HG03045 (cell line): Measurements from ENCODE around the gene NTN3.

Experiments used
- ATAC-seq: cut with Tn5 transposase; IDR thresholded peaks from one replicate; pipeline ENCODE4 v1.9.1; 2021; ENCODE audit warnings: mild to moderate bottlenecking, moderate library complexity; ENCODE audit not compliant: unreplicated experiment

Gene NTN3

DNA sequence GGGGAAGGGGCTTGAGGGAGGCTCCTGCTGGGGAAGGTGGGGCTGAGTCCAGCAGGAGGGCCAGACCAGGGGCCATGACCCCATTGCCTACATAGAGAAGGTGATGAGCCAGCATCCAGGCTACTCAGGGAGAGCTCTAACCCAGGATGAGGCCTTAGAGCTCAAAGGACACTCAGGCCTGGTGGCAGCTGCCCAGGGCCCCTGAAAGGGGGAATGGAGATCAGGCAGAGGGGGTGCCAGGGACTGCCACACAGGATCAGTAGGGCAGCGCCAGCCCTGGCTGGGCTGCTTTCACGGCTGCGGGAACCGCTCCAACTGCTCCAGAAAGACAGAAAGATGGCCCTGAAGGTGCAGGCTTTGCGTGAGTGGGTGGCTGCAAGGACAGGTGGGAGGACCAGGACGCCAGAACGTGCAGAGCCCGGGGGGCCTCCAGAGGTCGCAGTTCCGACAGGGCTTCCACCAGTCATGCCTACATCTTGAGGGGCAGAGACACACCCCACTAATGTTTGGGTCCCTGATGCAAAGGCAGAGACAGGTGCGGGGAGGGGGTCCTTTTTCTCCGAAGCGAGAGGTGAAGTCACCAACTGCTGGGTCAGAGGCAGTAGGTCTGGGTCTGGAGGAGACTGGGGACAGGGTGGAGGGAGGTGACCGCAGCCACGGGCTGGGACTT, 41.8 kb downstream of the NTN3 start:
- ATAC-seq = peak; percentile 3

DNA sequence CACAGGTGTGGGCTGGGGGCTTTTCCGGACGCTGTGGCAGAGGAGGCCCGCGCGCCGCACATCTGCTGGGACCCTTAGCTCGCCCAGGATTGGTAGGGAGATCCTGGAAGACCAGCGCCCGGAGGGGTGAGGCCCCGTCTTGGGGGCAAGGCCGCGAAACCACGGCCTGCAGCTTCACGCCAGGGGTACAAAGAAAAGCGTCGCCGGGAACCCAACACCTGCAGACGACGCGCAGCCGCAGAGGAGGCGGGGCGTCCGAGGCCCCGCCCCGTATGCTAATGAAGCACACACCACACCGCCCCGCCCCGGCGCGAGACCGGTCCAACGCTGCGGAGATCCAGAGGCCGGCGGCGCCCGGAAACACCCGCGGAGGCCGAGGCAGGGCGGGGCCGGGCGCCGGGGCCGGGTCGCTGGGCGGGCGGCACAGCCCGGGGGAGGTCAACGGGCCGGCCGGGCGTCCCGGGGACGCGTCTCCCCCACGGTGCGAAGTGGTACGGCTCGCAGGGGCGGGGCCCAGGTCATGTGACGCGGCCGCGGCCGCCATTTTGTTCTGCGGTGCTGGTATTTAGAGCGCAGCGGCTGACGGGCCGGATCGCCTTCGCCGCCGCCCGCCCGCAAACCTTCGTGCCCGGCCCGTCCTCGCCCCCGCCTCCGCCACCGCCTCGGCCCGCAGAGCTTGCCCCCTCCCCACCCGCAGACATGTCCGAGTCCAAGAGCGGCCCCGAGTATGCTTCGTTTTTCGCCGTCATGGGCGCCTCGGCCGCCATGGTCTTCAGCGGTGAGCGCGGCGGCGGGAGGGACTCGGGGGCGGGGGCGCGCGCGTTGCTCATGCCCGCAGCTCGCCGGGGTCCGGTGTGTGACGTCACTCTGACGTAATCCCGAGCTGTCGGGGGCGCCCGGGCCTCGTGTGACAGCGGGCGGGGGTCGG, 42.6 kb downstream of the NTN3 start, which contains the start of gene ATP6V0C:
Gene ATP6V0C (plus strand): TSS at position 548 of the 928 bp plus-strand sequence. CDS start 152 bp downstream, at position 700.
- peak; percentile 64 for ATAC-seq

DNA sequence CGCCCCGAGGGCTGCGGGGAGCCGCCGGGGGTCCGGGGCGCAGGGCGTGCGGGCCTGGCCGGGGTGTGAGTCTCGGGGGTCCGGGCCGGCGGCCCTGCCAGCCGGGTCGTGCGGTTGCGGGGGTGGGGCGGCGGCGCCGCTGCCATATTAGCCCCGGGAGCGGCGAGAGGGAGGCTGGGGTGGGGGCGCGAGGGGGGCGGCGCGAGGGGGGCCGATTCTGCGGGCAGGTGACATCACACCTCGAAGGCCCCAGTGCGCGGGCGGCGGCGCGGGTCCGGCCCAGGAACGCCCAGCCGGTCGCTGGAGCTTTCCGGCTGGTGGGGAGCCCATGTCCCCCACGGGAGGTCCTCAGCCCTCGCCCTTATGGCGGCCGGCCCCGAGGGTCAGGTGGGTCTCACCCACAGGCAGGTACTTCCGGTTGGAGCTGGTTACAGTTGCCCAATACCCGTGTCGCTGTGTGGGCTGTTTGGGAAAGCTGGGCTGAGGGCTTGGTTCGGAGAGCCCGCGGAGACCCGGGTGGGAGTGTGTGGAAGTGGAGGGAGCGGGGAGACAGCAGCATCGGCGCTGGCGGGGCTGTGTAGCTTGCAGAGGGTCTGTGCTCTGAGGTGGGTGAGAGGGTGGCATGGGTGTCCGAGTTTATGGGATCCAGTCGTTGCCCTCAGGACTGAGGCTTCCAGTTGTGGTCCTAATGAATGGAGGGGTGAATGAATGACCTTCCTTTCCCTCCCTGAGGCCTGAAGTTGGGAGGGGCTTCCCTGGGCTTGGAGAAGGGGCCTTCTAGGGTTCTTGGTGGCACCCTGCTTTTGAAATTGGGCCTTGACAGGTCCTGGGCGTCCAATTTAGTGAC, 43.5 kb downstream of the NTN3 start:
- ATAC-seq = no peak

DNA sequence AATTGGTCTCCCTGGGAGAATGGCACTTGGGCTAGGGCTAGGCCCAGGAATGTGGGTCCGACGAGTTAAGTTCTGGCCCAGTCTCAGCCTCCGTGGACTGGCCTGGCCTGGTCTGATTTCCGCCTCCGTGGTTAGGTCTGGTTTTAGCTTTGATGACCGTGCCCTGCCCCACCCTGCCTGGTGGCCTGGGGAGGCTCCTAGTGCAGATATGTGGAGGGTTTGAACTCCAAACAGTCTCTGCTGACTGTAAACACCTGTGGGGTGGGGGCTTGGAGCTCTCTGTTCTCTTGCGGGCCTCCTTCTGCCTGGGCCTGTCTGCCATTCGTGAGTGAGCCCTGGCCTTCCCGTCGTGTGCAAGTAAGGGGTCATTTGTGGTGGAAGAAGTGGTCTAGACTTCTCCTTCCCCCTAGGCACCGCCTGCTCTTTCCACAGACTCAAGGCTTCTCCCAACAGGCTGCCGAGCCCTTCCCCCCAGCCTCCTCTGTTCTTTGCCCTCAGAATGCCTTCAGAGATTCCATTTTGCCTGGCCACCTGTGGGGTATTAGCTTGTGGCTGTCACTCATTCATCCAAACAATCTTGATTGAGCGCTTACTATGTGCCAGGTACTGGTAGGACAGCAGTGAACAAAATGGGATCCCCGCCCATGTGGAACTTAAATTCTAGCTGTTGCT, 44.2 kb downstream of the NTN3 start:
- no peak for ATAC-seq

DNA sequence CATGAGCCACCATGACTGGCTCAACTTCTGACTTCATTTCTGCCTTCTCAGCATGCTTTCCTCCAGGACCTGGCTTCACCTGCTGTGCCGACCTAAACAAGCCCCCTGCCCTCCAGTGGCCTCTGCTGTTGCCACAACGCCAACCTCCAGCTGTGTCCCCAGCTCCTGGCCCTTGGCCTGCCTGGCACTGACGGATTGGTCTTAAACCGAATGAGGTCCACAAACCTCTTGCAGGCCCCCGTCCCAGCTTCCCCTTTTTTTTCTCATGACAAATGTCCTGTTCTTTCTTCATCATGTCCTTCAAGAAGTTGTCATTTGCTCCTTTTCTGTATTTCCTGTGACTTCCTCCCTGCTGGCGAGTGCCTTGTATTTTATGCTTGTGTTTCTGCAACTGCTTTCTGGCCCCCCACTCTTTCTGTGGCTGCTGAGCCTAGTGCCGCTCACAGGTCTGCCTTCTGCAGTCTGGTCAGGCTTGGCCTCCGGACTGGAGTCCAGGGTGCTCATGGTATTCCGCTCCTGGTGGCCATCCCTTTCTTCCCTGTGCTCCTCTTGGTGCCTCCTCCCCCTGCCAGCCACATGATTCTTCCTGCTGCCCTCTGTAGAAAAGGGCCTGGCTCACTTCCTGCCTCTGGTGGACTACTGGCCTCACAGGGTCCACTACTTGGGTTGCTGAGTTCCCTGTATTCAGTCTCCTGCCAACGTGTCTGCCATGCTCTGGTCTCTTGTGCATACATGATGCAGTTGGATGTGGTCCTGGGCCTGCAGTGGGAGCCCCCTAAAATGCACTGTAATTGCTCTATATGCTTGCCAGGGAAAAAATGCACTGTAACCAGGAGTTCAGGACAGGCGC, 45.5 kb downstream of the NTN3 start:
- ATAC-seq = no peak

DNA sequence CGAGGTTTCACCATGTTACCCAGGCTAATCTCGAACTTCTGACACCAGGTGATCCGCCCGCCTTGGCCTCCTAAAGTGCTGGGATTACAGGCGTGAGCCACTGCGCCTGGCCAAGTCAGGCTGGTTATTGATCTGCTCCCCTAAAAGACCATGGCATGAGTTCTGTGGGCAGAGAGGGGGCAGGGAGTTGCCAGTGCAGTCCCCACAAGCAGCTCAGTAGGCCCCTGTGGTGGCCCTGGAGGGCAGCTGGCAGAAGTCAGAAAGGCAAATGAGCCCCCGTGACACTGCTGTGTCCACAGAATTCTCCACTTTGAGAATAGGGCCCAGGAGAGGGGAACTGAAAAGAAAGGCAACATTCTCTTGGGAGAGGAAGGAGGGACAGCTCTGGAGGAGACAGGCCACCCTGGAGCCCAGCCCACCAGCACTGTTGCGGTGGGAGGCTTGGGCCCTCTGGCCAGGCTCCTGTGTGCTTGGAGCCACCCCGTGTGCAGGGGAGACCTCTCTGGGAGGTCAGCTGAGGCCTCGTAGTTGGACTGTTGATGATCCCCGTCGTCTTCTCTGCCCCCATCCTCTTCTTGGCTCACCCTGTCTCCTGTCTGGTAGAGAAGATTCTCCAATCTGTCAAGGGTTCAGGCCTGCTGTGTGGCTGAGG, 47.0 kb downstream of the NTN3 start:
- ATAC-seq = no peak

DNA sequence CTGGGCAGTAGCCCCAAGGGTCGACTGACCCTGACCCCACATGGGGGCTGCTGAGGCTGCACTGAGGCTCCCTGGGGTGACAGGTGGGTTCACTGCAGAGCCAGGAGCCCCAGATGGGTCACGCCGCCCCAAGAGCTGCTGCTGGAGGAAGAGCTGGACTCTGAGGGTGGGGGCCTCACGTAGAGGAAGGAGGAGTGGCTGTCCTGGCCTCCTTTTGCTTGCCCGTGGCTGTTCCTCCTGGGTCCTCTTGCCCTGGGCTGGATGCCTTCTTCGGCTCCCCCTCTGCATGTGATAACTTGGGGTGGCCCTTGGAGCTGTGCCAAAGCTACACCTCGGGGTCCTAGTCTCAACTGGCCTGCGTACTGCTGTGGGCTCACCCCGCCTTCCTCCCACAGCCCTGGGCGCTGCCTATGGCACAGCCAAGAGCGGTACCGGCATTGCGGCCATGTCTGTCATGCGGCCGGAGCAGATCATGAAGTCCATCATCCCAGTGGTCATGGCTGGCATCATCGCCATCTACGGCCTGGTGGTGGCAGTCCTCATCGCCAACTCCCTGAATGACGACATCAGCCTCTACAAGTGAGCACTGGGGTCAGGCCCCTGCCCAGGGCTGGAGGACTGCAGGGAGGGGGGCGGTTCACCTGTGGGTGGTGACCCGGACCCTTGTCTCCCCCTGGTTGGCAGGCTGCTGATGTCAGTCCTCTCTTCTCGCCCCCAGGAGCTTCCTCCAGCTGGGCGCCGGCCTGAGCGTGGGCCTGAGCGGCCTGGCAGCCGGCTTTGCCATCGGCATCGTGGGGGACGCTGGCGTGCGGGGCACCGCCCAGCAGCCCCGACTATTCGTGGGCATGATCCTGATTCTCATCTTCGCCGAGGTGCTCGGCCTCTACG, 48.0 kb downstream of the NTN3 start:
- no peak for ATAC-seq

DNA sequence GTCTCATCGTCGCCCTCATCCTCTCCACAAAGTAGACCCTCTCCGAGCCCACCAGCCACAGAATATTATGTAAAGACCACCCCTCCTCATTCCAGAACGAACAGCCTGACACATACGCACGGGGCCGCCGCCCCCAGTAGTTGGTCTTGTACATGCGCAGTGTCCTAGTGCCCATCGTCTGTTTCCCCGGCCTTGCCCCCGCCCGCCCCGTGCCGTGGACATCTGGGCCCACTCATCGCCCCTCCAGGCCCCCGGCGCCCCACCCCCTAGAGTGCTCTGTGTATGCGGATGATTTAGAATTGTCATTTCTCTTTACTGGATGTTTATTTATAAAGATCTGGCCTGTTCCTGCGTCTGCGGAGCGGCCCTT, 48.6 kb downstream of the NTN3 start:
- ATAC-seq = no peak

DNA sequence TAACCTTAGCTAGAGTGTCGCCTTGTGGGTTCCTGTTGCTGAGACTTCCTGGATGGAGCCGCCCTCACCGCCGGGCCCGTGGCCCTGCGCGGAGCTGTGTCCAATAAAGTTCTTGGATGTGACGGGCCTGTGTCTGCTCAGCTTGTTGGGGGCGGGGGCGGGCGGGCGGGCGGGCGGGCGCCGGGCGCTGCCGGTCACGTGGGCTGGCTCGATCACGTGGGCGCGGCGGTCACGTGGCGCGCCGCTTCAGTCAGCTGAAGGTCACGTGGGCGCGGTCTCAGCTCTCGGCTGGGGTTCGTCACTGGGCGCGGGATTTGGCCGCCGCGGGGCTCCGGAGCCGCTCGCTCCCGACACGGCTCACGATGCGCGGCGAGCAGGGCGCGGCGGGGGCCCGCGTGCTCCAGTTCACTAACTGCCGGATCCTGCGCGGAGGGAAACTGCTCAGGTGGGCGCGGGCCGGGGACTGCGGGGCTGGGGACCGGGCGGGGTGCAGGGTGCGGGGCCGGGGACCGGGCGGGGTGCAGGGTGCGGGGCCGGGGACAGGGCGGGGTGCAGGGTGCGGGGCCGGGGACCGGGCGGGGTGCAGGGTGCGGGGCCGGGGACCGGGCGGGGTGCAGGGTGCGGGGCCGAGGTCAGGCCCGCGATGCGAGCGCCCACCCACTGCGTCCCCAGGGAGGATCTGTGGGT, 49.1 kb downstream of the NTN3 start, which contains the start of gene AMDHD2:
Gene AMDHD2 (plus strand): TSS at position 275 of the 687 bp plus-strand sequence. CDS start 88 bp downstream, at position 363.
- no peak for ATAC-seq

DNA sequence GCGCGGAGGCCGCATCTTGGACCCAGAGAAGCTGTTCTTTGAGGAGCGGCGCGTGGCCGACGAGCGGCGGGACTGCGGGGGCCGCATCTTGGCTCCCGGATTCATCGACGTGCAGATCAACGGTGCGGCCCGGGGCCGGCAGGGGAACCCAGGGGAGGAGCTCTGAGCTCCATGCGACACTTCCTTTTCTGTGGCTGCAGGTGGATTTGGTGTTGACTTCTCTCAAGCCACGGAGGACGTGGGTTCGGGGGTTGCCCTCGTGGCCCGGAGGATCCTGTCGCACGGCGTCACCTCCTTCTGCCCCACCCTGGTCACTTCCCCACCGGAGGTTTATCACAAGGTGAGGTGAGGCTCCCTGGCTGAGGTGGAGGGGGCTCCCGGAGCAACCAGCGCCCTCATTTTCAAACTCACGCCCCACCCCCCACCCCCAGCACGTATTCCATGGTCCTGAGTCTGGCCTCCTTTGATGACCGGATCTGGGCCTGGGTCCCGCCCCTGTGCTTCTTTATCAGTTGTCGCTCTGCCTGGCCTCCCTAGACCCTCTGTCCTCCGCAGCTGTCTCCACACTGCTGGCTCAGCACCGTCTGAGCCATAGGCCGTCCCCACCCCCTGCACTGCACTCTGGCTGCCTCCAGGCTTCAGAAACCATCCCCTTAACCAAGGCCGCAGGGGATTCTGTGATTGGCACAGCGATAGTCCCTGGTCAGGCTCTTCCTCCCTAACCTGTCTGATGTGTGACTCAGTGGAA, 49.9 kb downstream of the NTN3 start:
- no peak for ATAC-seq
